NB4 (cell line): ENCODE data around the gene MCTP1.

Source experiments
- DNase-seq: peaks from one replicate; pipeline ENCODE4 v3.0.0; 2010; ENCODE audit warnings: low read depth
- H3K4me3 ChIP-seq: one replicate; pipeline ENCODE4 v1.5.1; 2011; ENCODE audit warnings: mild to moderate bottlenecking, low read depth, low read length, moderate library complexity
- MYC ChIP-seq: IDR thresholded peaks from 2 replicates; pipeline ENCODE4 v1.6.1; 2011; ENCODE audit warnings: low read depth, low read length
- POLR2A ChIP-seq: IDR thresholded peaks from 2 replicates; pipeline ENCODE4 v1.6.1; 2011; ENCODE audit warnings: mild to moderate bottlenecking; ENCODE audit not compliant: insufficient read length; ENCODE audit errors: extremely low read depth
- TF ChIP-seq, protein P1 (sequence below): IDR thresholded peaks from 2 replicates; pipeline ENCODE4 v1.6.1; 2011; ENCODE audit warnings: low read depth, low read length
- TF ChIP-seq, protein P2 (sequence below): IDR thresholded peaks from one replicate; pipeline ENCODE4 v1.5.1; 2012; ENCODE audit warnings: low read depth, low read length

Gene MCTP1

DNA sequence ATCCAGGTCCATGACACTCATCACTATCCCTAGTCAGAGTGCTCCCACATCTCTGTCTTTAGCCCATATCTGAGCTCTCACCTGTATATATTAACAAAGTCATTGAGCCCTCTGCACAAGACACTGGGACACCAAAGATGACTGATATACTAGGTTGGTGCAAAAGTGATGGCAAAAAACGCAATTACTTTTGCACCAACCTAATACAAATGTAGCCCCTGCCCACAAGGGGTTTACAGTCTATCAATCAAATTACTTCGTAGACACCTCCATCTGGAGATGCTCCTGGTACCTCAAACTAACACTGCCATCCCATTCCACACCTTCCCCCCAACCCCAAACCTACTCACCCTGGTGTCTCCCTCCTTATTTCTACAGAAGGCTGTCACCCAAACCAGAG lies 194.1 kb downstream of the MCTP1 start:
- TF ChIP-seq, protein P1, sequence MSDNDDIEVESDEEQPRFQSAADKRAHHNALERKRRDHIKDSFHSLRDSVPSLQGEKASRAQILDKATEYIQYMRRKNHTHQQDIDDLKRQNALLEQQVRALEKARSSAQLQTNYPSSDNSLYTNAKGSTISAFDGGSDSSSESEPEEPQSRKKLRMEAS: no peak
- TF ChIP-seq, protein P2, sequence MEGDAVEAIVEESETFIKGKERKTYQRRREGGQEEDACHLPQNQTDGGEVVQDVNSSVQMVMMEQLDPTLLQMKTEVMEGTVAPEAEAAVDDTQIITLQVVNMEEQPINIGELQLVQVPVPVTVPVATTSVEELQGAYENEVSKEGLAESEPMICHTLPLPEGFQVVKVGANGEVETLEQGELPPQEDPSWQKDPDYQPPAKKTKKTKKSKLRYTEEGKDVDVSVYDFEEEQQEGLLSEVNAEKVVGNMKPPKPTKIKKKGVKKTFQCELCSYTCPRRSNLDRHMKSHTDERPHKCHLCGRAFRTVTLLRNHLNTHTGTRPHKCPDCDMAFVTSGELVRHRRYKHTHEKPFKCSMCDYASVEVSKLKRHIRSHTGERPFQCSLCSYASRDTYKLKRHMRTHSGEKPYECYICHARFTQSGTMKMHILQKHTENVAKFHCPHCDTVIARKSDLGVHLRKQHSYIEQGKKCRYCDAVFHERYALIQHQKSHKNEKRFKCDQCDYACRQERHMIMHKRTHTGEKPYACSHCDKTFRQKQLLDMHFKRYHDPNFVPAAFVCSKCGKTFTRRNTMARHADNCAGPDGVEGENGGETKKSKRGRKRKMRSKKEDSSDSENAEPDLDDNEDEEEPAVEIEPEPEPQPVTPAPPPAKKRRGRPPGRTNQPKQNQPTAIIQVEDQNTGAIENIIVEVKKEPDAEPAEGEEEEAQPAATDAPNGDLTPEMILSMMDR: no peak
- TF ChIP-seq MYC (no peak), POLR2A (no peak)
- no peak for DNase-seq
- no peak overlapping the region for H3K4me3 ChIP-seq

DNA sequence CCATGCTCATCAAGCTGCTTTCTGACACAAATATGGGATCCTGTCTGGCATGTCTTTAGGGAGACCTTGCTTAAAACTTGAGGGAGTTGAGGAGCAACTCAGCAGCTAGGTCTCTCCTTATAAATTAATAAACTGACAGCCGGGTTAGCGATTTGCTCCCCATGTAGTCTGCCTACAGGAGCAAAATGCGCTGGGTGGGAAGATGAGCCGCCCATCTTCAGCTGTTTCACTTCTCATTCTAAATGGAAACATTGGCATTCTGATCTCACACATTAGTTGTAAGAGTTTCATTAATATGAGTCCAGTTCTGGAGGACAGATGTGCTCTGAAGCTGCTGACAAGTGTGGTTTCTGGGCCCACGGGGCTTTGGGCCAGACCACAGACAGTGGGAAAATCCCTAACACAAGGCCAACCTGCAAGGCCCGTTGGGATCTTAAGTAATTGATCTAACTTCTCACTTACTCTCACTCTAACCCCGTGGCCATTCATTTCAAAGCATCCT lies 197.0 kb downstream of the MCTP1 start:
- TF ChIP-seq MYC (no peak), POLR2A (no peak)
- TF ChIP-seq, protein P2: no peak
- TF ChIP-seq, protein P1: no peak
- H3K4me3 ChIP-seq: no peak overlapping the region
- no peak for DNase-seq

DNA sequence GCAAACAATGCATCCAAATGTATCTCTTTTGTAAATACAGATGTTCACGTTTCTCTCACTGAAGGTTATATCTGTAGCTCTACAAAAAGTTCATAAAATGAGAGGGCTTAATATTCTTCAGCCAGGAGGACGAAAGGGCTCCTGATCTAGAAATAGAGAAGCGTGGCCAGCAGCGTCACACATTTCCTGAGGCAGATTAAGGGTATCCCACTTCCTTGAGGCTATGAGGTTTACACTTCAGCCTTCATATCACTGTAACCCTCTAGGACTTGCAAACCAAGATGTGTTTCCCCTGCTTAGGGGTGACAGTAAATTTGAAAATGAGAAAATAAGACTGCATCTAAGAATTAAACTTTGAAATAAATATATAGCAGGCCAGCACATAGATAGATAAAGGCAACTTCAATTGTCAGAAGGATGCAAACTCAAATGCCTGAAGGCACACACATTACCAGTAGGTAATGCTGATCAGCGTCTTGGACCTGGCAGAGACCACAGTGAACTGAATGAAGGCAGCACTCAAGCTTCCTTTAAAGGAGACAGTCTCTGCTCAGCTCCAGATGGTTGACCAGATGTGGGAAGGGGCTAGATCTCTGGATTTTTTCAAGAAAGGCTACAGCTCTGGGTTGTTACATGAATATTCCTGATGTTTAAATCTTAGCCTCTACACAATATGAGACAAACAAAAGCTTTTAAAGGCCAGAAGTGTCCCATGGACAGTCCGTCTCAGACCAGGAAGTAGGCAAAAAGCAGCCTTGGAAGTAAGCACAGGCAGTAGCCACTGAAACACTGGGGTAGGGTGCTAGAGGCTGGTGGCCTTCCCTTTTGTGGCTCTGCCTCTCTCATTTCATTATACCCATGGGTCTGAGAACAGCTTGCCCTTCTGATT lies 197.7 kb downstream of the MCTP1 start:
- DNase-seq: peak; percentile 65
- TF ChIP-seq POLR2A (no peak), MYC (no peak; the same call in 1 of the 2 replicates)
- TF ChIP-seq, protein P1: no peak
- TF ChIP-seq, protein P2: no peak
- no peak overlapping the region for H3K4me3 ChIP-seq

DNA sequence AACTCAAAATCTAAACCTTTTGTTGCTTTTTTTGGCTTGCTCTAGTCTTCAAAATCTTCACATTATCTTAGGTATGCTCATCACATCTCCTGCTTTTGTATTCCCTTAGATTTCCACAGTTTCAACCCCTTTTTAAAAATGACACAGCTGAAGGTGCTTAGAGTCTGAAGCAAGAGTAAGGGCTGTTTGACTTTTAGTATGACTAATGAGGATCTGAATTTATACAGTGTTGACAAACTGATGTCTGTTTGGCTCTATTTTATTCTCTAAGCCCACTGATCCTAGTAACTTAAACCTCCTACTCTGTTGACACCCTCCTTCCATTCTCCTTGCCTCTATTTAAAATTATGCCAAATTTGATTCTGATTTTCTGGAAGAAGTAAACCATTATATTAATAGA lies 200.1 kb downstream of the MCTP1 start:
- H3K4me3 ChIP-seq: no peak overlapping the region
- DNase-seq: no peak
- TF ChIP-seq, protein P1: no peak
- TF ChIP-seq, protein P2: no peak
- TF ChIP-seq MYC (no peak), POLR2A (no peak)

DNA sequence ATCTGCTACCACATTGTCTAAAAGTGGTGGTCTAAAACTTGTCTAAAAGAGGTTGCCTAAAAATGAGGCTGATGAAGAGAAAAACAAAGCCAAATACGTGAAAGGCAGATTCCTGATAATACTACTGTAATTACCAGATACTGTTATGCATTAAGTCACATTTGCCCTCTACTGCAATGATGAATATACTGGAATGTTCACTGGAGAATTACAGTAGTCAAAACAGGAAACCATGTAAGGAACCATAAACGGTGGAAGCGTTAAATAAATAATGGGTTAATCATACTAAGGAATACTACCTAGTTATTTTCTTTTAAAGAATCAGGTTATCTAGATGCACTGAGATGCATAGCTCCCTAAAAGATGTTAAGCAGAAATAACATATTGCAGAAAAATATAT lies 201.3 kb downstream of the MCTP1 start:
- TF ChIP-seq POLR2A (no peak), MYC (no peak)
- TF ChIP-seq, protein P1: no peak
- TF ChIP-seq, protein P2: no peak
- no peak for DNase-seq
- no peak overlapping the region for H3K4me3 ChIP-seq
